NCI-H146 treated with DMSO at 0.1 percent for 48 hours (cell line): Measurements from ENCODE around the gene LMO2.

ENCODE experiments used
- DNase-seq: peaks from one replicate; lab custom pipeline; 2025; ENCODE audit not compliant: unreplicated experiment; lab: John Stamatoyannopoulos, UW

LMO2 gene

DNA sequence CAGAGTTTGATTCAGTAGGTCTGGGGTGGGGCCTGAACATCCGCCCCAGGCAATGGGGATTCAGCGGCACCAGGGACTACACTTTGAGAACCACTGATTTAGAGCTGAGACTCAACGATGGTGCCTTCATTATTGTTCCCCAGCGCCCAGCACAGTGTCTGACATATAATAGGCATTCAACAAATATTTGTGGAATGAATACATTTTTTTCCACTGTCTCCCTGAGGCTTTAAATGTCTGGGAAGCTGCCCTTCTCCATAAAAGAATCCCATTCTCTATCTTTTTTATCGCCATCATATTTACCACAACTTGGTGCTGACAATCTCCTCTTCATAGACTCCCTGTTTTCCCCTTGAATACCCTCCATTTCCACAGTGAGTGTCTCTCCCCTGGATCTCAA is 23.6 kb upstream of the LMO2 start:
- DNase-seq = no peak

DNA sequence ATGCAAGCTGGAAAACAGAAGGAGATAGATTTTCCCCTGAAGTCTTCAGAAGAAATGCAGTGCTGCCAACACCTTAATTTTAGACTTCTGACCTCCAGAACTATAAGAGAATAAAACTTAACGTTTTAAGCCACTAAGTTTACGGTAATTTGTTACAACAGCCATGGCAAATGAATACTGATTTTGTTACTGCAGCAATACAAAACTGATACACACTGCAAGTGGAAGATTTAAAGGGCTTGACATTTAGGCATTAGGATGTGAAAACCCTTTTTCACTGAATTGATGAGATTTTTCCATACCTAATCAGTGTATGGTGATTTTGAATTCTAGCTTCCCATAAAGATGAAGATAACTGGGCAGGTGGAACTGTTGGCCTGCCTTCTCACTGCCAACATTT is 22.1 kb upstream of the LMO2 start:
- DNase-seq = no peak

DNA sequence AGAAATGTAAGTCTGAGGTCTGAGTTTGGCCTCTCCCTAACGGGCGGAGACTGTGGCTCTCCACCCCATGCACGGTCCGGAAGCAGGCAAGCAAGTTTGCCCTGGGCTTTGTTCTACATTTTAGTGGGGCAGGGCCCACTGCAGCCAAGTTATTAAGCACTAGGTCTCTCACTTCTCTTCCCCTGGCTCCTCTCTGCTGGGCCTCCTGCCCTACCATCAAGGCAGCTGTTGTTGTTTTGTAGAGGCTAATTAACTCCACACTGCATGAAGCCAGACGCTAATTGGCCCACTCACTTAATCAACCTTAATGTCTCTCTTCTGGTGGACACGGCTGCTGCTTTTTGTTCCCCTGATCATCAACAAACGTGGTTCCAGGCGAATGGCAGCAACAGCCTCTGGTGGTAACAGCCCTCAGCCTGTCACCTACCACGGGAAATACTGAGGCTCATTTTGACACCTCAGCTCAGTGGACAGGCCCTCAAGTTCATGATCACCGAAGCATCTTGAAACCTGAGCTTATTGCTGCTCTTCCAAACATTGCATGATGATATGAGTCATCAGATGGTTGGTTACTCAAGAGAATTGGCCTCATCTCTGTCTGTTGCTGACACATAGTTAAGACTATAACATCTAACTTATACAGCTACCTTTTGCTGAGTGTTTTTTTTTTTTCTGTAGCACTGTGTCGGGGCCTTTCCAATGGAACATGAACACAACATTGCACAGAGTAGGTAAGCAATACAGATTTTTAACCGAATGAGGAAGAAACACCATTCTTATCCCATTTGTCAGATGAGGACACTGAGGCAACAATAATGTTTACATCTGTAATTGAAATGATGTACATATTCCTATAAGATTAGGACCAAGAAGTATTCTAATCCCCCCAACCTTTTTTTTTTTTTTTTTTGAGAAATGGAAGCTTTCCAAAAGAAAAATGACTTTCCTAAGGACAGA is 20.8 kb upstream of the LMO2 start:
- no peak for DNase-seq

DNA sequence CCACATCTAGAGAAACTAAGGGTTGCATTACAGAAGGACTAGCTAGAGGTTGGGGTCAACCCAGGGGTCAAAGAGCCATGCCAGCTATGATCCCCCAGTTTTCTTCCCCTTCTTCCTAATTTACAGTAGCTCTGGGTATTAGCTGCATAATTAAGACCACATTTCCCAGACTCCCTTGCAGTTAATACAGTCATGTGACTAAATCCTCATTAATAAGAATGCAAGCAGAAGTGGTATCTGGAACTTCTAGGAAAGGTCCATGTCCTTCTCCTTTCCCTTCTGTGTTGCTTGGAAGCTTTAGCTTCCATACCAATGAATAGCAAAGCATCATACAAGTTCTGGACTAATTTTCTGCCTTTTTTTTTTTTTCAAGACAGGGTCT is 19.1 kb upstream of the LMO2 start:
- no peak for DNase-seq

DNA sequence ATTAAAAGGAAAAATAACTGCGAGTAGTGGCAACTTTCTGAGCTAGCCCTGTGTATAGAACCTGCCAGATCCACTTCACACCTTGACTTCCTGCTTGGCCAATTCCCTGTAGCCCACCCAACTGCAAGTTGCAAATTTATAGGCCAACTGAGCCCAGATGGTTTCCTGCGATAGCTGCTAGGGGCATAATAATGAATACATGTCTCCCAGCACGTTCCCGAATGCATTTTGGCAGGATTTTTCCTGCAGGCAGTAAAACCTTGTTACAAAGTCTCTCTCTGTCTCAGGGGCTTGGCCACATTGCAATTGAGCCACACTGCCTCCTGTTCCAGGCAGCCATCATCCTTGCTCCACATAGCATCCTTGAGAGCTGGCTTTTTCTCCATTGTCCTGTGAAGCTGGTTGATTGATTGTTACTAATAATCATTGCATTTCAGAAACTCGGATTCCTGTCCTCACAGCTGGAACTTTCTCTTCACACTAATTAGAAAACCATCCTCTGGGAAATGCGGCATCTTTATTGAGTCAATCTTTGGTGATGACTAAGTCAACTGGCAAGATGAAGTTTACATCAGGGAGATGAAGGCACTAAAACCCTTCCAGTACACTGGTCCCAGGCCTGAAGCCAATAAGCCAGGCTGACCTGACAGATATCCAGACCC is 18.6 kb upstream of the LMO2 start:
- no peak for DNase-seq

DNA sequence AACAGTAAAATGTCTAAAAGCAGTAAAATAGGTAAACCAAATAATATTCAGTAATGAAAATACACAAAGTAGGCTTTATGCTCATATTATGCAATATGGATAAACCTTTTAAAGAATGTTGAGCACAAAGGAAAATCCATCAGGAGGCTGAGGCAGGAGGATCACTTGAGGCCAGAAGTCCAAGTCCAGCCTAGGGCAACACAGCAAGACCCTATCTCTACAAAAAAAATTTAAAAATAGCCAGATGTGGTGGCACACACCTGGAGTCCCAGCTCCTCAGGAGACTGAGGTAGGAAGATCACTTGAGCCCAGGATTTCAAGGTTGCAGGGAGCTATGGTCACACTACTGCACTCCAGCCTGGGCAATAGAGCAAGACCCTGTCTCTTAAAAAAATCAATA is 17.7 kb upstream of the LMO2 start:
- DNase-seq = no peak

DNA sequence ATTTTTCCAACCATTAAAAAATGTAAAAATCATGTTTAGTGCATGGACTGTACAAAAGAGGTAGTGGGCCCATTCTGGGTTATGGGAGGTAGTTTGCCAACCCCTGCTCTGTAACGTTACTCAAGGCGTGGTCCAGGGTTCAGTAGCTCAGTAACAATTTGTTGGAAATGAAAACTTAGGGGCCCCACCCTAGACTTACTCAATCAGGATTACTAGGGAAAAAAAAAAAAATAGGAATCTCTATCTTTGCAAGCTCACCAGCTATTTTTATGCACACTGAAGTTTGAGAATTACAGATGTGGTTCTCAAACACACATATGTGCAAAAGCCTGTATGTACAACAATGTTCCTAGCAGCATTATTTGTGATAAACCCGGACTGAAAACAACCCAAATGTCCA is 17.3 kb upstream of the LMO2 start:
- no peak for DNase-seq

DNA sequence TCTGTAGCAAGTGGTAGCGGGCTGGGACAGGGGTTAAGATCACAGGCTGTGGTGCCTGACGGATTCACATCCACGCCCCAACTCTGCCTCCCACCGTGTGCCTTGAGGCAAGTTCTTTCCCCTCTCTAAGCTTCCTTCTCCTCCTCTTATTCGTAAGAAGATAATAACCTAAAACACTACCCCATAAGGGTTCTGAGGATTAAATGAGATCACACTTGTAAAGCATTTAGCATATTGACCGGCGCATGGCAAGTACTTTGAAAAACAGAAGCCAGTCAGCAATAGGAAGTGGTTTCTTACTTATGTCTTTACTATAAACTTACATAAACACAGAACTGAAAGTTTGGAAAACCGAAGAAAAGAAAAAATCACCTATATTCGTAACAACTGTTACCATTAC is 15.5 kb upstream of the LMO2 start:
- DNase-seq = no peak

DNA sequence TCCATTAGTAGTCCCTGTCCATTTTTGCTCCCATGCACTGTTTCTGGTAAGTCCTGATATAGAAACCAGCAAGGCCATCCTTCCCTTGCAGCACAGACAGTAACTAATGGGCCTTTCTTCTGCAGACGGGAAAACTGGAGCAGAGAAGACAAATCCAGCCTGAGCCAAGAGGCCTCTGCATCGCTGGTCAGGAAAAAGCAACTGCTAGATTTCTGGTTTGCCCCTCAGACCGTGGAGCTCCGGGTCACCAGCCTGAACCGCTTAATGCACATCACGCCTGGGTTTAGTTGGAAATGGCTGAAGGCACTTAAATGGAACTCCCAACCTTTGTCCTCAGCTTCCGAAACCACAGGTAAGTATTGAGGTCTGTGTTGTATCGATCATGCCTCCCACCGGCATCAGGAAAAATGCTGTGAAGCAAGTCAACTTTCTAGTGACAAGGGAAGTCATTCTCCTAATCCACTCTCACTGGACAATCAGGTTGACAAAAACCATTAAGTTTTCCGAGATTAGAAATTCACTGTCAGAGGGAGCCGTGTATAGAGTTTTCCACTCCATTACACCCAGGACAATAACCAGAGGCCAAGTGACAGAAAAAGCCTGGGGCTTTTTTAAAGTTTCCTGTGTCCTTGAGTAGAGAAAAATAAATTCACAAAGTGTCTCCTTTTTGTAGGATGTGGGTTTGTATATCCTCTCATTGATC is 14.8 kb upstream of the LMO2 start:
- DNase-seq = no peak

DNA sequence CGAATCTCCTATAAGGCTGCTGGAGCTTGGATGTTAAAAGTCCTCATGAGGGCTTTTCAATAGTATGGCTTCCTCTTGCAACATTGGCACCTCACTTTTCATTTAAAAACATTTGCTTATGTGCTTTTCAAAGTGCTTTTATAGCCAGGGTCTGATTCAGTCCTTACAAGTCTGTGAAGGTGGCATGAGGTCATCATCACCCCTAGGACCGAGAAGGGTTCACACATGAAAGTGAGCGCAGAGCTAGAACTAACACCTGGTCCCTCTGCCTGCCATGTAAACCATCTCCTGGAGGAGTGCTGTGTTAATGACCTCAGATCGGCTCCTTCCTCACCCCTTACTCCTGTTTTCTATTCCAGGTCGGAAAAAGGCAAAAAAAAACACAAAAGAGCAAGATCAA is 12.2 kb upstream of the LMO2 start:
- no peak for DNase-seq

DNA sequence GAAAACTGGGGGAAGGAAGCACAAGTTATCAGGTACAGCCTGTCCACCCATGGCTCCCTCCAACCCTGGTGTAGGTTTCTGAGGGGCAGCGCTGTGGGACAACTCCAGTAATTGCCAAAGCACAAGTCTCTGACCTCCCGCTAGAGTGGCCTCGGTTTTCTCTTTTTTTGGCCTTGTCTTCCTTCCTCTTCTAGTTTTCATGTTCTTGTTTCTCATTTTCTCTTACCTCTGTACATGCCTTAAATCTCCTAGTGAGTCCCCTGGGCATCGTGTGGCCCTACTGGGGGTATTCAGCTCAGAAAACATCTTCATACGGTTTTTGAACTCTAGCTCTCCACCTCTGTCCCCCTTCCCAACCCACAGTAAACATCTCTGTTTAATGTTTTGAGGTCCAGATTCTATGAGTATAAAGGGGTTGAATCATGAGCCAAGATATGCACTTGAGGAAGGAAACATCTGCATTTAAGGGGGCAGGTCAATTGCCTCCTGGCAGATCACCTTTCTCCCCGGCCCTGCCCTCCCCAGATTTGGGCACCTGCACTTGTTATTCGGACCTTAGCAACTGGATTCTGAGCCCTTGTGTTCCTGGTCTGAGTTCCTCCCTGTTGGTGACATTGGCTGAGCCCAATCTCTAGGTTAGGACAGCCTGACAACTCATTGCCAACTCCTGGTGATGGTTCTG is 8.4 kb upstream of the LMO2 start:
- DNase-seq = no peak

DNA sequence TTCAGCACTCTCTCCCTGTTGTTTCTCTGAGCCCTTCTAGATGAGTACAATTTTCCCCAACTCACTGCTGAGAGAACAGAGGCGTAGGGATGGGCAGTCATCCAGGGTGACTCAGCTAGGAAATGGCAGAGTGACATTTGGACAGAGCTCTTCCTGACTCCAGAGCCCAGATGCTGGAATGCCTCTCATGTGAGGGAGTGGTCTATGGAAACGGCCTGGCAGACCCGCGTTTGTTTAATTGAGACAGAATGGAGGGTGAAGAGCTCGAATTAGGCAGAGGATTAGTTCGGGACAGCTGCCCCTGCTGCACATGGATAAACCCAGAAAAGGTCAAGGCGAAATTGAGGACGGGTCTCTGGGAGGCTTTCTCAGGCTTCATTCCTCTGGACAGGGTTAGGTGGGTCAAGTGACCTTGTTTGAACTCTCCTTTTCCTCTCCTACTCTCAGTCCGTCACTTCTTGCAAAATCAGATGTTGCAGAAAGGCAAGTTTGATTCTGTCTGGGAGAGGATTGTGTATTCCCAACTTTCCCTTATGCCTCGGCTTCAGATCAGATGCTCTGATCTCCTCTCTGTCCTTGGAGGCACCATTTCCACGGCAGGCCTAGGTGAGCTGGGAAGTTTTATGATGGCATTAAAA is 7.6 kb upstream of the LMO2 start:
- no peak for DNase-seq

DNA sequence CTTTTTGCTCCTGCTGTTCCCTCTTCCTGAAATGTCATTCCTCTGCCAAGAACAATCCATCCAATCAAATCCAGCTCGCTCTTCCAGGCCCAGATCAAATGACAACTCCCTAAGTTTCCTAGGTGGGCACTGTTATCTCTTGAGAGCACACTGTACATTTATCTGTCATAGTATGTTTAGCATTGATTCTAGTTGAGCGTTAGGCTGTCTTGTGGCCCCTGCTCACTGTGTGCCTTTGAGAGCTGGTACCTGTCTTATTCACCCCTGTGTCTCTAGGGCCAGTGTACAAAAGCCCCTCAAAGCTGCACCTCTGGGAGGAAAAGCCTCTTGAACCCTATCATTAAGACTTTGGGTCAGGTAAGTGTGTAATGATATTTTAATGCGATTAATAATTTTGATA is 7.1 kb upstream of the LMO2 start:
- DNase-seq = no peak

DNA sequence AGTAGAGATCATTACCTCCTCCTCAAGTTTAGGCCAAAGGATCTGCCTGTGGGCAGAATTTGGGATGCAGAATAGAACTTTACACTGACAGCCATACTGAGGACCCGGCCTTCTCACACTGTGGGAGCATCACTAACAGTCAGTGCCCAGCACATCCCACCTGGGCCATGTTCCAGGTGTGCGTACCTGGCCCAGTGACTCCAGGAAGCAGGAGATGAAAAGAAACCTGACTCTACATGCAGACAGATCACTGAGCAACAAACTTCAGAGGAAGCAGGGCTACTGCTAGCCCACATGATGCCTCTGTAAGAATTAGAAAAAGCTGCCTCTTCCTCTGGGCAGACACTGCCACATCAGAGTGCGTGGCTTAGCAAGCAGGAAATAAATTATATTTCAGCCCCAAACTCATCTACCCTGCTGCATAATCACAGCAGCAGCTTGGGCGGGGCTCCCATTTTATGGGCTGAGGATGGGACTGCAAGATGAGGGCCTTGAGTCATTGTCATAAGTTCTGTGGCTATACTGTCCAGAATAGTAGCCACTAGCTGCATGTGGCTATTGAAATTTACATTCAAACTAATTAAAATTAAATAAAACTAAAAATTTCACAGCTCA is 6.0 kb upstream of the LMO2 start:
- DNase-seq = no peak

DNA sequence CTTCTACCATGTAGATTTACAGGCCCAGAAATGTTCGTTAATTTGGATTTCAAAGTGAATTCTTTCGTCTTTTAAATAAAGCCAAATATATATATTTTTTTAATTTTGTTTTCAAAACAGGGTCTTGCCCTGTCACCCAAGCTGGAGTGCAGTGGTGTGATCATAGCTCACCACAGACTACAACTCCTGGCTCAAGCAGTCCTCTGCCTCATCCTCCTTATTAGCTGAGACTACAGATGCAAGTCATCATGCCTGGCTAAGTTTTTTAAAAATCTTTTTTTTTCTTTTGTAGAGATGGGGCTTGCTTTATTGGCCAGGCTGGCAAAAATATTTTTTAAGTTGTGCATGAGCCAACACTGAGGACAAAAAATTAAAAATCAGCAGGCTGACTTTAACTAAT is 5.0 kb upstream of the LMO2 start:
- DNase-seq = no peak

DNA sequence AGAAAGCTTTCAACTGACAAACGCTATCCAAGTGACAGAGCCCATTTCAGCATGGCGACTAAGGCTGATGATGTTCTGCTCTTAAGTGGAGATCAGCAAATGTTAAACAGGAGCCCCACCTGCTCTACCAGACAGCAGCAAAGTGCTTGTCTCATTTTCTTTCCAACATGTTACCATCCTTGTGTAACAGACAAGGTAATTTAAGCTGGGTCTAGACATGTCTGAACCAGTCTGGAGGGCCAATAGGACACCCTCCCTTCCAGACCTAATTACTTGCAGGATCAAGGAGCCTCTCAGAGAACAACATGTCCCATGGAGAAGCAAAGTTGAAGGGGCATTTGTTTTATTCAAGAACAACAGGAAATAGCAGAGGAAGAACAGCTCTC is 3.9 kb upstream of the LMO2 start:
- DNase-seq = no peak

DNA sequence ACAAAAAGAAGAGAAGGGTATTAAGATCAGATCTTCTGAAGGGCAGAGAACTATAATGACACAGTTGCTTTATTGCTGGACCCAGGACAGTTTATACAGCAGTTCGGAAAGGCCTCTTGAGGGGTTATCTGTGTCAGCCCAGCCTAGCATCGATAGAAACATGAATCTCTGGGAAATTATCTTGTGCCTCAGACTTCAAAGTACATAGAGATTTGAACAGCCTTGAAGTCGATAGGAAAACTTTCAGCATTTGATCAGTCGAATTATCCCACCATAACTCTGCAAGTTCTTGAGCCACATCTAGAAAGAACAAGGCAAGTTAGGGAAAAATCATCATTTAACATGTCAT is 2.5 kb upstream of the LMO2 start:
- DNase-seq = no peak

DNA sequence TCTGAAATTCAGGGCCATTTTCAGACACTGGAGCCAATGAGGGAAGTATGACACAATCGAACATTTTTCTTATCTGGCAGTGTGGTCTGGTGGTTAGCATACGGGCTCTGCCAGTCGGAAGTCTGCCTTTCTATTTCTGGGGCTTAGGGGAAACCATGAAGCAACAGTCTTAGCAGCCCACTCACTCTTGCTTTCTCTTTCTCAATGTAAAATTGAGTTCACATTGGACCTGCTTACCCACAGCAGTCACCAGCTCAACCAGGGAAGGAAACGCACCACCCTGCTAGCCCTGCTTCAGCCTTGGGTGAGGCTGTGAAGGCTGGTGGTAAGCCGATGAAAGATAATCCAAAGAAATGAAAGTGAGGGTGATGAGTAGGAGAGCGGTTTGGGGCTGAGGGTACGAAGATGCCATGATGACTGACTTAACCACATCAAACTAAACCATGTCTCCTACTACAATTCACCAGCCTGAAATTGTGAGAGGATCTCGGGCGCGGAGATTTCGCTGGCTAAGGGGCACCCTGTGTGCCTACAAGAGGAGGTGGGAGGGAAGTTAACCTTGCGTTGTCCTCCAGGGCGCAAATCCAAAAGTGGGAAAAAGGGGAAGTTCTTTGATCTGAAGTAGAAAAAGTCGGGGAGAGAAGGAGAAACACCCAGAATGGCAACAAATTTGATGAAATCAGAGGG is 2.0 kb upstream of the LMO2 start:
- no peak for DNase-seq

DNA sequence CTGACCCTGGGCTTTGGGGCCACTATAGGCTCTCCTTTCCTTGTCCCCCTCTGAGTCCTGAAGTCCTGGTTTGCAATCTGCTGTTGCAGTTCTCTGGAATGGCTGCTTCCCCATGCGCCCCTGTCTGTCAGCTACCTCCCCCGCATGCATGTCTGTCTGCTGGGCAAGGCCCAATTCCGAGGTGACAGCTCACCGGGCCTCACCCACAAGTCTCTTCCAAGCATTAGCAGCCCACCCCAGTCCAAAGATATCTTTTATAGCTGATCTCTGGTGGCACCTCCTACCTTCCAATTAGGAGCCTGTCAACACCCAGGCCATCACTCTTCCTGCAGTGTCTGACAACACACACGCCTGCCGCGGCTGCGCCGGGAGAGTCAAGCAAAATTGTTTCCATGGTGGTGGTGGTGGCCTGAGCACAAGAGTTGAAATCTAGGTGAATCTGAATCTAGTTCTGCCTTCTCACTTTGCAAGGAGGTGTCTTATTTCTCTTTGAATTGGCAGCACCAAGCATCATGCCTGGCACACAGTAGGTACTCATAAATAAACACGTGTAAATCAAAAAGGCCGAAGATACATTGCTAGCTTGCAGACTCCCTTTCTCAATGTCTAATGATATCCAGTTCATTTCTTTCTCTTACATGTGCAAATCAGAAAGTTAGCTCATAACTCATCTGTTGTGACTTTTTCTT is 1.2 kb upstream of the LMO2 start:
- no peak for DNase-seq
